ENCODE results near the gene SOST. TPM values are rescaled to one million over a fixed set of nuclear protein-coding genes. Genes with fewer than 3 reads are reported as not detected.
A peak's percentile ranks its signal among the peaks of the same experiment; 100 is the strongest.

SOST gene
- total RNA-seq, 3 donors from 2014 or later (not counting 1 experiment from before 2014, with no cell fraction given), result not detected

- no peak for TF ChIP-seq CTCF (IDR thresholded peaks at IDR 0.05)
- no peak overlapping the region for H3K4me3 Mint-ChIP-seq
- DNase-seq, result no peak
- no peak for ATAC-seq
- Histone ChIP-seq H3K27me3 (ENCODE audit: control insufficient read depth, insufficient read depth, low read length) (peaks cover 39% of the 10 kb centered on the region), H3K4me1 (ENCODE audit: control insufficient read depth, insufficient read depth, low read length) (peaks cover 56% of the 10 kb centered on the region), H3K4me3 (ENCODE audit: low read length) (no peak overlapping the region), H3K27ac (ENCODE audit: low read length) (no peak overlapping the region), H3K9me3 (ENCODE audit: control insufficient read depth, insufficient read depth, low read length) (no peaks in the 10 kb centered on the region), H3K36me3 (ENCODE audit: control insufficient read depth, insufficient read depth, low read length) (no peaks in the 10 kb centered on the region)
- no peaks in the 10 kb centered on the region for H3K9me3 Mint-ChIP-seq
- WGBS (ENCODE audit: insufficient coverage), result 71% methylated on average over 6 of the region's 6 CpGs
- peaks cover 22 to 36% of the 10 kb centered on the region in 2 donors for H3K4me1 Mint-ChIP-seq
- intact Hi-C loops (cut with micrococcal nuclease), result no loop called here
- H3K27ac Mint-ChIP-seq, result no peak overlapping the region
- no peaks in the 10 kb centered on the region for H3K36me3 Mint-ChIP-seq
- H3K27me3 Mint-ChIP-seq (ENCODE audit: low read depth in 2 of 2), result peaks cover 37 to 38% of the 10 kb centered on the region in 2 donors
These were observed 505 bp downstream of the SOST start for GRCh38 chr17:43758086-43758485.

- ATAC-seq (no peak), DNase-seq (no peak)
- H3K4me1 ChIP-seq (ENCODE audit: control insufficient read depth, insufficient read depth, low read length), result peaks cover 62% of the 10 kb centered on the region
- H3K27ac ChIP-seq (ENCODE audit: low read length), result no peak overlapping the region
- H3K36me3 Mint-ChIP-seq, result no peaks in the 10 kb centered on the region
- H3K36me3 ChIP-seq (ENCODE audit: control insufficient read depth, insufficient read depth, low read length), result no peaks in the 10 kb centered on the region
- no peaks in the 10 kb centered on the region for H3K9me3 ChIP-seq (ENCODE audit: control insufficient read depth, insufficient read depth, low read length)
- peaks cover 30 to 44% of the 10 kb centered on the region in 2 donors for H3K4me1 Mint-ChIP-seq
- H3K27me3 Mint-ChIP-seq (ENCODE audit: low read depth in 2 of 2), result peaks cover 45 to 46% of the 10 kb centered on the region in 2 donors
- no peak overlapping the region for H3K4me3 ChIP-seq (ENCODE audit: low read length)
- TF ChIP-seq CTCF (IDR thresholded peaks at IDR 0.05), result no peak
- H3K27ac Mint-ChIP-seq, result no peak overlapping the region
- no peaks in the 10 kb centered on the region for H3K9me3 Mint-ChIP-seq
- peaks cover 39% of the 10 kb centered on the region for H3K27me3 ChIP-seq (ENCODE audit: control insufficient read depth, insufficient read depth, low read length)
- intact Hi-C loops (cut with micrococcal nuclease), result no loop called here
- WGBS (ENCODE audit: insufficient coverage), result 64% methylated on average over 6 of the region's 8 CpGs
- no peak overlapping the region for H3K4me3 Mint-ChIP-seq
These were observed 1.4 kb downstream of the SOST start for GRCh38 chr17:43757171-43757660.

- Mint-ChIP-seq H3K9me3 (no peaks in the 10 kb centered on the region), H3K4me3 (peak overlapping the region; percentile 62)
These were observed 2.4 kb downstream of the SOST start for GRCh38 chr17:43756201-43756600.

More at GRCh38 chr17:43756201-43756600, 2.4 kb downstream of the SOST start:
- H3K36me3 Mint-ChIP-seq, result no peaks in the 10 kb centered on the region
- 93% methylated on average over 6 of the region's 6 CpGs for whole genome bisulfite sequencing (ENCODE audit: insufficient coverage)
- H3K4me1 Mint-ChIP-seq, result peaks cover 30 to 45% of the 10 kb centered on the region in 2 donors
- no peak for DNase-seq
- H3K27ac ChIP-seq (ENCODE audit: low read length), result no peak overlapping the region
- TF ChIP-seq CTCF (IDR thresholded peaks at IDR 0.05), result no peak
- H3K9me3 ChIP-seq (ENCODE audit: control insufficient read depth, insufficient read depth, low read length), result no peaks in the 10 kb centered on the region
- H3K4me1 ChIP-seq (ENCODE audit: control insufficient read depth, insufficient read depth, low read length), result peaks cover 62% of the 10 kb centered on the region
- H3K36me3 ChIP-seq (ENCODE audit: control insufficient read depth, insufficient read depth, low read length), result no peaks in the 10 kb centered on the region
- H3K27me3 ChIP-seq (ENCODE audit: control insufficient read depth, insufficient read depth, low read length), result peaks cover 39% of the 10 kb centered on the region
- peaks cover 42 to 51% of the 10 kb centered on the region in 2 donors for H3K27me3 Mint-ChIP-seq (ENCODE audit: low read depth in 2 of 2)
- no peak for ATAC-seq
- no peak overlapping the region for H3K4me3 ChIP-seq (ENCODE audit: low read length)
- intact Hi-C loops (cut with micrococcal nuclease), result no loop called here
- H3K27ac Mint-ChIP-seq, result peak overlapping the region in 1 of 2 donors; percentile 9

All from natural killer cell (primary cell).